VCaP (cell line): ENCODE data around the gene HDAC9.

Source experiments
- H3K27ac ChIP-seq: fragments of 450-650 bp; 2 replicates; pipeline ENCODE4 v1.5.1; 2017
- CTCF ChIP-seq: fragments of 450-650 bp; conservative IDR thresholded peaks from 2 replicates; pipeline ENCODE4 v1.5.1; 2017; ENCODE audit warnings: mild to moderate bottlenecking, moderate library complexity

The HDAC9 gene

DNA sequence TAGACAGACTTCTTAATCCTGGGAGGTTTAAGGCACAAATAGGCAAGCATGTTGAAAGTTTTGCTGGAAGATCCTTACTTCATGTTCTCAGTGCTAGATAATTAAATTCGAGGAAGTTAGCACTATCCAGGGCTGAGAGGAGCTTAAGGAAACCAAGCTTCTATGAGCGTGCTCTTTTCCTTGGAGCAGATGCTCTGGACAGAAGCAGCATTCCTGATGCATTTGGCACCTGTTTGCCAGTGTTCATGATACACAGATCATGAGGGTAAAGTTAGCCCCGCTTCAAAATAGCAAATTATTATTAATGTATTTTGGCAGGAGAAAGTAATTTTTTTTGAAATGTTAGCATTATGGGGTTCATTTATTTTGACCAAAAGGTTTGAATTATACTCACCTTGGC is 9.4 kb downstream of the HDAC9 start:
- TF ChIP-seq CTCF, result no peak
- H3K27ac ChIP-seq, result no peak overlapping the region

GRCh38 chr7:18505870-18506460 is 10.4 kb downstream of the HDAC9 start:
- no peak for TF ChIP-seq CTCF
- no peak overlapping the region for H3K27ac ChIP-seq

GRCh38 chr7:18508443-18509427 is 13.2 kb downstream of the HDAC9 start:
- H3K27ac ChIP-seq, result no peak overlapping the region
- TF ChIP-seq CTCF, result no peak

- TF ChIP-seq CTCF, result no peak
- no peak overlapping the region for H3K27ac ChIP-seq
These were observed 13.9 kb downstream of the HDAC9 start for GRCh38 chr7:18509481-18509880.

DNA sequence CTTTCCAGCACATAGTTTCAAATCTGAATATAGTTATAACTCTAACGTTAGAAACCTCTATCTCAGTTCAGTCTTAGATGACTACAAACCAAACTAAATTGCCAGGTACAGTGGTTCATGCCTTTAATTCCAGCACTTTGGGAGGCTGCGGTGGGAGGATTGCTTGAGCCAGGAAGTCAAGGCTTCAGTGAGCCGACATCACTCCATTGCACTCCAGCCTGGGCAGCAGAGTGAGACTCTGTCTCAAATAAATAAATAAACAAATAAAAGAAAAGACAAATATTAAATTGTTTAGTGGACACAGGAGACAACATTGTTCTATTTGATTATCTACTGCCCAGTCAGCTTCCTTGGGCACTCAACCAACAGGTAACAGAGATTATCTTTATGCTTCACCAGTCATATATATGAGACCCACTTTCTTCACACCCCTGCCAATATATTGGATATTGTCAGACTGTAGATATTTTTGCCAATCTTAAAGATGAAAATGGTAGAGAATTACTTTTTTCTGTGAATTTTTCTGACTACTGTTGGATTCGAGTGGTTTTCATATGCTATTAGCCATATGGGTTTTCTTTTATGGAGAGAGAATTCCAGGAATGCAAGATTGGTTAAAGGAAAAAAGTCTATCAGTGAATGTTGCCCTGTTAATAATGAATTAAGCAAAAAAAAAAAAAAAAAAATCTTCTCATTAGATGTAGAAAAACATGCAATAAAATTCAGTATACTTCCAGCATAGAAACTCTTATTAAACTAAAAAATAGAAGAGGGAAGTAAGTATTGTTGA is 16.0 kb downstream of the HDAC9 start:
- H3K27ac ChIP-seq, result no peak overlapping the region
- no peak for TF ChIP-seq CTCF

DNA sequence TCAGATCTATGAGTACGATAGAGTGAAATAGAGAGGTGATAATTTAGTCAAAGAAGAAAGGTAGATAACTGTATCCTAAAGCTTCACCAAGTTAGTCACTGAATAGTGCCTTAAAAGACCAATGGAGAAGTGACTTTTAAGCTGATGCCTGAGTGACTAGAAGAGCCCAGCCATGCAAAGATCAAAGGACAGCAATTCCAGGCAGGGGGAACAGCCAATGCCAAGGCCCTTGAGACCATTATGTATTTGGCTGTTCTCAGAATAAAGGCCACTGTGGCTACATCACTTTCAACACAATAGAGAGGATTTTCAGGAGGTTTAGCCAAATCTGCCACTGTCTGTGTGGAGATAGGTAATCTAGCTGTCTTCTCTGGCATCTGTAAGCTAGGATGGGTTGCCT is 17.8 kb downstream of the HDAC9 start:
- H3K27ac ChIP-seq, result no peak overlapping the region
- no peak for TF ChIP-seq CTCF

- TF ChIP-seq CTCF, result no peak
- no peak overlapping the region for H3K27ac ChIP-seq
These were observed 19.5 kb downstream of the HDAC9 start for GRCh38 chr7:18515067-18515466.
